ENCODE data around the gene LBHD1. TPM values are rescaled to one million over a fixed set of nuclear protein-coding genes. Genes with fewer than 3 reads are reported as not detected.

LBHD1 gene
- total and polyA plus RNA-seq, 2 of the 13 experiments (the other 11 are each of a cell fraction or from before 2014, with no cell fraction given): 3.2 to 3.7 TPM

GRCh38 chr11:62705880-62706849 lies 34.1 kb upstream of the LBHD1 start (continued):
- TF ChIP-seq SATB2 (CRISPR knock-in tag; IDR thresholded peaks at IDR 0.05): no peak
- TF ChIP-seq SRY (CRISPR knock-in tag; IDR thresholded peaks at IDR 0.05): peak; percentile 47; the same call in 1 of the 2 replicates
- no peak for TF ChIP-seq ZNF83 (CRISPR knock-in tag; IDR thresholded peaks at IDR 0.05; ENCODE audit: borderline replicate concordance)
- no peak for TF ChIP-seq SSRP1 (CRISPR knock-in tag; IDR thresholded peaks at IDR 0.05)
- TF ChIP-seq POGK (CRISPR knock-in tag; conservative IDR thresholded peaks at IDR 0.05): no peak; the same call in 1 of the 2 replicates
- TF ChIP-seq RELA (CRISPR knock-in tag; IDR thresholded peaks at IDR 0.05): no peak
- no peak for TF ChIP-seq ZBTB43 (CRISPR knock-in tag; conservative IDR thresholded peaks at IDR 0.05)
- TF ChIP-seq MYNN (CRISPR knock-in tag; IDR thresholded peaks at IDR 0.05; ENCODE audit: low read depth): no peak
- TF ChIP-seq ZNF501 (CRISPR knock-in tag; IDR thresholded peaks at IDR 0.05): peak; percentile 78
- TF ChIP-seq RXRA (CRISPR knock-in tag; IDR thresholded peaks at IDR 0.05): peak; percentile 14; the same call in 1 of the 2 replicates
- TF ChIP-seq CEBPB (IDR thresholded peaks at IDR 0.05; ENCODE audit: borderline replicate concordance, low read depth, low read length): no peak
- no peak for TF ChIP-seq U2AF1 (optimal IDR thresholded peaks at IDR 0.05; ENCODE audit: low read depth, low read length)
- no peak for TF ChIP-seq MTA3 (CRISPR knock-in tag; IDR thresholded peaks at IDR 0.05)
- peak; percentile 39; the same call in 1 of the 2 replicates for TF ChIP-seq ZGPAT (CRISPR knock-in tag; IDR thresholded peaks at IDR 0.05)
- TF ChIP-seq ZNF430 (CRISPR knock-in tag; IDR thresholded peaks at IDR 0.05): 0 out of 2 replicates have a peak, but pooled peaks have one; percentile 64
- no peak for TF ChIP-seq BATF2 (CRISPR knock-in tag; IDR thresholded peaks at IDR 0.05)
- no peak for TF ChIP-seq ZNF414 (CRISPR knock-in tag; IDR thresholded peaks at IDR 0.05)
- no peak for TF ChIP-seq ZBTB3 (CRISPR knock-in tag; IDR thresholded peaks at IDR 0.05; ENCODE audit: borderline replicate concordance, low read depth)
- TF ChIP-seq ZNF124 (CRISPR knock-in tag; IDR thresholded peaks at IDR 0.05): no peak
- TF ChIP-seq GZF1 (CRISPR knock-in tag; IDR thresholded peaks at IDR 0.05): no peak
- no peak for TF ChIP-seq MAFK (conservative IDR thresholded peaks at IDR 0.05 in 1 of 2, IDR thresholded peaks at IDR 0.05 in 1 of 2; ENCODE audit: low read length in 2 of 2)

All from HepG2 (cell line).